Gastroesophageal sphincter (tissue), 4 donors: Measurements from ENCODE around the gene TMCC1. TPM values are rescaled to one million over a fixed set of nuclear protein-coding genes. Genes with fewer than 3 reads are reported as not detected.
"Not testable (repeated sequence)": the region's sequence is repeated elsewhere in the genome, so short reads cannot be mapped to it uniquely, and the experiment has no call there.

ENCODE experiments used
- ATAC-seq: fragments of 150-250 bp; one replicate; pipeline ENCODE4 v1.9.1; 2016; ENCODE audit warnings: mild to moderate bottlenecking, moderate library complexity
- H3K27ac ChIP-seq, 4 donors: fragments of 200-600 bp; sonication (generic) in 3 of 4; 1 replicate in 3 of 4; 2 replicates in 1 of 4; pipeline ENCODE4 v1.5.1; 2016 to 2019
- H3K27me3 ChIP-seq: fragments of 200-600 bp; sonication (generic); one replicate; pipeline ENCODE4 v1.5.1; 2019
- H3K36me3 ChIP-seq, 2 donors: fragments of 200-600 bp; sonication (generic); one replicate each; pipeline ENCODE4 v1.5.1; 2019; ENCODE audit warnings: control low read depth in 1 of 2
- H3K4me1 ChIP-seq, 3 donors: fragments of 200-600 bp; sonication (generic); 1 replicate in 2 of 3; 2 replicates in 1 of 3; pipeline ENCODE4 v1.5.1; 2016 to 2019; ENCODE audit warnings: control low read depth in 2 of 3
- H3K4me3 ChIP-seq, 2 donors: fragments of 200-600 bp; sonication (generic); one replicate each; pipeline ENCODE4 v1.5.1; 2019; ENCODE audit warnings: mild to moderate bottlenecking in 1 of 2, moderate library complexity in 1 of 2
- H3K9me3 ChIP-seq, 3 donors: fragments of 200-600 bp; sonication (generic); one replicate each; pipeline ENCODE4 v1.5.1; 2017 to 2019; ENCODE audit warnings: control low read depth in 2 of 3
- CTCF ChIP-seq, 4 experiments: fragments of 200-600 bp in 2 of 4; fragments of 450-650 bp in 2 of 4; sonication (generic) in 1 of 4; IDR thresholded peaks; one replicate each; pipeline ENCODE4 v1.5.1; 2017 to 2019; ENCODE audit warnings: antibody characterized with exemption in 4 of 4, mild to moderate bottlenecking in 2 of 4, moderate library complexity in 2 of 4
- EP300 ChIP-seq: sonication (generic); formaldehyde crosslinking; IDR thresholded peaks from one replicate; pipeline ENCODE4 v1.6.1; 2017; ENCODE audit warnings: antibody characterized with exemption, mild to moderate bottlenecking
- POLR2A ChIP-seq, 2 donors: fragments of 450-650 bp; IDR thresholded peaks; one replicate each; pipeline ENCODE4 v1.6.1; 2017; ENCODE audit warnings: antibody characterized with exemption in 2 of 2, mild to moderate bottlenecking in 2 of 2, moderate library complexity in 1 of 2
- POLR2AphosphoS5 ChIP-seq: sonication (generic); formaldehyde crosslinking; IDR thresholded peaks from one replicate; pipeline ENCODE4 v1.6.1; 2017; ENCODE audit warnings: antibody characterized with exemption
- WGBS, 2 donors: methylation state at CpG; one replicate each; pipeline ENCODE4 v1.1.5; 2018; ENCODE audit warnings: low coverage in 1 of 2; 5-methylcytosine and 5-hydroxymethylcytosine counted together
- total RNA-seq, 4 donors: library from RNA; depleted of rRNA; stranded (reverse); fragments of >200 nt; gene quantifications; one replicate each; pipeline ENCODE4 v1.1.0, GENCODE V29; 2016

The TMCC1 gene
- total RNA-seq, 4 donors from 2014 or later = 20.3 to 32.7 (median 28.1) TPM

- no peak for TF ChIP-seq CTCF (IDR thresholded peaks at IDR 0.05)
- no peak for TF ChIP-seq POLR2A (IDR thresholded peaks at IDR 0.05)
- TF ChIP-seq POLR2AphosphoS5 = no peak
- no peak for TF ChIP-seq EP300
- 86 to 97% methylated on average over 1 to 3 of the region's 3 CpGs for WGBS, 2 donors
- H3K27me3 ChIP-seq = no peaks in the 10 kb centered on the region
- no peak overlapping the region for H3K4me3 ChIP-seq
- no peak overlapping the region for H3K27ac ChIP-seq
- H3K9me3 ChIP-seq = no peaks in the 10 kb centered on the region
- peaks cover 0 to 6% (median 0%) of the 10 kb centered on the region in 3 donors for H3K4me1 ChIP-seq
- H3K36me3 ChIP-seq = no peaks in the 10 kb centered on the region
- ATAC-seq = no peak
Observed at GRCh38 chr3:129644836-129645235, 248.7 kb downstream of the TMCC1 start.

- ATAC-seq = not testable (repeated sequence)
Observed at GRCh38 chr3:129641567-129642260, 251.8 kb downstream of the TMCC1 start.

GRCh38 chr3:129640985-129641384, 252.5 kb downstream of the TMCC1 start:
- H3K27me3 ChIP-seq, H3K4me1 ChIP-seq, H3K4me3 ChIP-seq, H3K9me3 ChIP-seq, H3K27ac ChIP-seq, H3K36me3 ChIP-seq, ATAC-seq: not testable (repeated sequence)
- 67 to 93% methylated on average over 2 to 3 of the region's 7 CpGs for WGBS, 2 donors

More at GRCh38 chr3:129641567-129642260, 251.8 kb downstream of the TMCC1 start:
- 31 to 90% methylated on average over 1 to 6 of the region's 10 CpGs for WGBS, 2 donors
- H3K4me1 ChIP-seq, H3K27ac ChIP-seq, H3K4me3 ChIP-seq, H3K36me3 ChIP-seq, H3K27me3 ChIP-seq, H3K9me3 ChIP-seq: not testable (repeated sequence)

GRCh38 chr3:129638481-129638880, 255.0 kb downstream of the TMCC1 start:
- Histone ChIP-seq H3K36me3 (no peaks in the 10 kb centered on the region), H3K27ac (no peak overlapping the region), H3K4me3 (no peak overlapping the region), H3K4me1 (no peaks in the 10 kb centered on the region), H3K27me3 (no peaks in the 10 kb centered on the region), H3K9me3 (no peaks in the 10 kb centered on the region)
- no peak for ATAC-seq
- TF ChIP-seq POLR2A (IDR thresholded peaks at IDR 0.05) = no peak
- TF ChIP-seq EP300 = no peak
- no peak for TF ChIP-seq POLR2AphosphoS5
- TF ChIP-seq CTCF (IDR thresholded peaks at IDR 0.05) = no peak
- WGBS, 2 donors = 72% methylated on average over 3 of the region's 3 CpGs

GRCh38 chr3:129636082-129636481, 257.4 kb downstream of the TMCC1 start:
- Histone ChIP-seq H3K9me3 (no peaks in the 10 kb centered on the region), H3K4me1 (no peaks in the 10 kb centered on the region), H3K27me3 (no peaks in the 10 kb centered on the region), H3K4me3 (no peak overlapping the region), H3K27ac (no peak overlapping the region), H3K36me3 (no peaks in the 10 kb centered on the region)
- WGBS, 2 donors = 86 to 91% methylated on average over 3 of the region's 3 CpGs
- no peak for ATAC-seq
- TF ChIP-seq POLR2A (IDR thresholded peaks at IDR 0.05) (no peak), CTCF (IDR thresholded peaks at IDR 0.05) (no peak), POLR2AphosphoS5 (no peak), EP300 (no peak)

- TF ChIP-seq POLR2AphosphoS5 = no peak
- TF ChIP-seq CTCF (IDR thresholded peaks at IDR 0.05) = no peak
- no peak for TF ChIP-seq POLR2A (IDR thresholded peaks at IDR 0.05)
- TF ChIP-seq EP300 = no peak
- no peak for ATAC-seq
- H3K4me3 ChIP-seq = no peak overlapping the region
- 96% methylated on average over 3 of the region's 4 CpGs; no CpG with 5 or more reads in 1 of the 2 donors for WGBS, 2 donors
- no peaks in the 10 kb centered on the region for H3K36me3 ChIP-seq
- H3K27ac ChIP-seq = no peak overlapping the region
- no peaks in the 10 kb centered on the region for H3K4me1 ChIP-seq
- no peaks in the 10 kb centered on the region for H3K9me3 ChIP-seq
- no peaks in the 10 kb centered on the region for H3K27me3 ChIP-seq
Observed at GRCh38 chr3:129635656-129636055, 257.9 kb downstream of the TMCC1 start.
